Globus pallidus (tissue), 1 donor: ENCODE measurements around the gene CCDC3.
A peak's percentile ranks its signal among the peaks of the same experiment; 100 is the strongest.

ENCODE experiments used
- DNase-seq: peaks from one replicate; pipeline ENCODE4 v3.0.0-alpha.2; 2015; ENCODE audit warnings: low spot score

CCDC3 gene

GRCh38 chr10:12922117-12922900, 79.2 kb downstream of the CCDC3 start:
- no peak for DNase-seq

- DNase-seq, result no peak
Measured at GRCh38 chr10:12921163-12921562, 80.3 kb downstream of the CCDC3 start.

- DNase-seq, result no peak
Measured at GRCh38 chr10:12919574-12919973, 81.9 kb downstream of the CCDC3 start.

GRCh38 chr10:12916587-12916986, 84.9 kb downstream of the CCDC3 start:
- DNase-seq, result no peak

- no peak for DNase-seq
Measured at GRCh38 chr10:12915637-12916168, 85.8 kb downstream of the CCDC3 start.

- no peak for DNase-seq
Measured at GRCh38 chr10:12914111-12914510, 87.4 kb downstream of the CCDC3 start.

GRCh38 chr10:12911795-12912194, 89.7 kb downstream of the CCDC3 start:
- no peak for DNase-seq

GRCh38 chr10:12910835-12911234, 90.7 kb downstream of the CCDC3 start:
- no peak for DNase-seq

- DNase-seq, result no peak
Measured at GRCh38 chr10:12909836-12910185, 91.7 kb downstream of the CCDC3 start.

- no peak for DNase-seq
Measured at GRCh38 chr10:12909182-12909835, 92.2 kb downstream of the CCDC3 start.

GRCh38 chr10:12908773-12909172, 92.7 kb downstream of the CCDC3 start:
- no peak for DNase-seq

- DNase-seq, result no peak
Measured at GRCh38 chr10:12907656-12908055, 93.9 kb downstream of the CCDC3 start.

GRCh38 chr10:12906051-12906541, 95.4 kb downstream of the CCDC3 start:
- DNase-seq, result no peak

GRCh38 chr10:12905067-12905466, 96.4 kb downstream of the CCDC3 start:
- DNase-seq, result no peak

- DNase-seq, result no peak
Measured at GRCh38 chr10:12902851-12903358, 98.6 kb downstream of the CCDC3 start.

GRCh38 chr10:12902135-12902572, 99.4 kb downstream of the CCDC3 start:
- peak; percentile 21 for DNase-seq

- no peak for DNase-seq
Measured at GRCh38 chr10:12899546-12899945, 102.0 kb downstream of the CCDC3 start.

GRCh38 chr10:12898271-12898670, 103.2 kb downstream of the CCDC3 start:
- DNase-seq, result no peak

- DNase-seq, result no peak
Measured at GRCh38 chr10:12897278-12897677, 104.2 kb downstream of the CCDC3 start.

GRCh38 chr10:12896251-12896650, 105.3 kb downstream of the CCDC3 start:
- DNase-seq, result no peak

- no peak for DNase-seq
Measured at GRCh38 chr10:12892924-12893323, 108.6 kb downstream of the CCDC3 start.

- DNase-seq, result peak; percentile 11
Measured at GRCh38 chr10:12890958-12891357, 110.6 kb downstream of the CCDC3 start.

GRCh38 chr10:12888470-12888869, 113.0 kb downstream of the CCDC3 start:
- DNase-seq, result no peak
